HFF-Myc (cell line): ENCODE results near the gene ADAM29.
"Not testable (repeated sequence)": the region's sequence is repeated elsewhere in the genome, so short reads cannot be mapped to it uniquely, and the experiment has no call there.

Source experiments
- DNase-seq: peaks from one replicate; pipeline ENCODE4 v3.0.0-alpha.2; 2011; ENCODE audit warnings: low read depth; ENCODE audit errors: extremely low read depth
- H3K4me3 ChIP-seq: replicated peaks from 2 replicates; pipeline ENCODE4 v1.5.1; 2011; ENCODE audit warnings: low read depth, mild to moderate bottlenecking, control low read depth, low read length
- TF ChIP-seq, protein P1 (sequence below): IDR thresholded peaks from 2 replicates; pipeline ENCODE4 v1.5.1; 2012; ENCODE audit warnings: mild to moderate bottlenecking, low read depth, low read length, control low read depth; ENCODE audit errors: missing control alignments

ADAM29 gene

DNA sequence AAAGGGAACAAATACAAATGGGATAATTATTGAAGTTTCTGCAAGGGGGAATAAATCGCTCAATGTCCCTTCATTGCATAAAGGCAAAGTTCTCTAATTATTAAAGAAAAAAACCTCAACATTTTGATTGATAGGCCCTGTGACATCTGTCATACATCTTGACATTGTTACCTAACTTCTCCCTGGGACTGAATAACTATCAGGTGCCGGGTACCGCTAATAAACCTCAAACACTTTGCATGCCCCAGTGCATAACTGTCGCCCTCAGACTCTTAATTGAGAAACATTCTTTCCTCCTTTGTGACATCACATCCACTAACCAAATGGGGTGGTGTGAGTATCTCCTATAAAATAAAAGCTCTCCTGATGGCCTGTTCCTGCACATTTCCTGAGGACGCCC, at the start of gene ADAM29:
Gene ADAM29 (plus strand): TSS at position 301 of the 400 bp plus-strand sequence. CDS start 57,168 bp downstream, outside the sequence.
- no peak for DNase-seq
- TF ChIP-seq, protein P1, sequence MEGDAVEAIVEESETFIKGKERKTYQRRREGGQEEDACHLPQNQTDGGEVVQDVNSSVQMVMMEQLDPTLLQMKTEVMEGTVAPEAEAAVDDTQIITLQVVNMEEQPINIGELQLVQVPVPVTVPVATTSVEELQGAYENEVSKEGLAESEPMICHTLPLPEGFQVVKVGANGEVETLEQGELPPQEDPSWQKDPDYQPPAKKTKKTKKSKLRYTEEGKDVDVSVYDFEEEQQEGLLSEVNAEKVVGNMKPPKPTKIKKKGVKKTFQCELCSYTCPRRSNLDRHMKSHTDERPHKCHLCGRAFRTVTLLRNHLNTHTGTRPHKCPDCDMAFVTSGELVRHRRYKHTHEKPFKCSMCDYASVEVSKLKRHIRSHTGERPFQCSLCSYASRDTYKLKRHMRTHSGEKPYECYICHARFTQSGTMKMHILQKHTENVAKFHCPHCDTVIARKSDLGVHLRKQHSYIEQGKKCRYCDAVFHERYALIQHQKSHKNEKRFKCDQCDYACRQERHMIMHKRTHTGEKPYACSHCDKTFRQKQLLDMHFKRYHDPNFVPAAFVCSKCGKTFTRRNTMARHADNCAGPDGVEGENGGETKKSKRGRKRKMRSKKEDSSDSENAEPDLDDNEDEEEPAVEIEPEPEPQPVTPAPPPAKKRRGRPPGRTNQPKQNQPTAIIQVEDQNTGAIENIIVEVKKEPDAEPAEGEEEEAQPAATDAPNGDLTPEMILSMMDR: no peak
- no peak within 1 kb of the TSS for H3K4me3 ChIP-seq

DNA sequence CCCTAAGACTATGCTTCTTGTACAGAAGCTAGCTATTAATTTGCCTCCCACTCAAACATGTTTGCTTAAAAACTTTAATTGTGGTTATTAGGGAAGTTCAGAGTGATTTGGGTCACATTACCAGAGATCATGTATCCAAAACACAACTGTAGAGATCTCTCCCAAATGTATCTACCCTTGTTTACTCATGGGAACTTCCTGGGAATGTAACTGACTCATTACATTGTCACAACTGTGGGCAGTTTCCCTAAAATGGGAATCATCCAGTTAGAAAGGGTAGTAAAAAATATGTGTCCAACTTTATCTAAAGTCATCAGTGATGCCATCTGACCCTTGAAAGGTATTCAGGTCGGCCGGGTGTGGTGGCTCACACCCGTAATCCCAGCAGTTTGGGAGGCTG, 48.8 kb upstream of the ADAM29 start:
- DNase-seq: no peak
- TF ChIP-seq, protein P1: no peak

DNA sequence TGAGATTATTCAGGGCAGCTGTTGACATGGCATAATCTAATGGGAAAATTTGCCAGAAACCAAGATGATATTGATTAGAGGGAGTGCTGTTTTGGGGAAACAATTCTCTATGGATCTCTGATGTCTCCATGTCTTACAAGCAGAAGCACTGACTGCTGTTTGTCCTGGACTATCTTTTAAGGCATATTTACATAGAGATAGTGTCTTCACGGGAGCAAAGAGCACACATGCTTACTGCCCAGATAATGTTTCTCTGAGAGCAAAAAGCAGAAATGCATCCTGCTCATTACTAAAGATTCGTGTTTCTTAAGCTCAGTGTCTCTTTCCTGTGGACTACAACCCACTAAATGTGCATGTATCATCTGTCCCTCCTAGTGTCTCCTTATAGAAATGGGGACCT, 47.8 kb upstream of the ADAM29 start:
- TF ChIP-seq, protein P1: no peak
- no peak for DNase-seq
- no peak overlapping the region for H3K4me3 ChIP-seq

More for the DNA sequence above, 48.8 kb upstream of the ADAM29 start:
- no peak overlapping the region for H3K4me3 ChIP-seq

DNA sequence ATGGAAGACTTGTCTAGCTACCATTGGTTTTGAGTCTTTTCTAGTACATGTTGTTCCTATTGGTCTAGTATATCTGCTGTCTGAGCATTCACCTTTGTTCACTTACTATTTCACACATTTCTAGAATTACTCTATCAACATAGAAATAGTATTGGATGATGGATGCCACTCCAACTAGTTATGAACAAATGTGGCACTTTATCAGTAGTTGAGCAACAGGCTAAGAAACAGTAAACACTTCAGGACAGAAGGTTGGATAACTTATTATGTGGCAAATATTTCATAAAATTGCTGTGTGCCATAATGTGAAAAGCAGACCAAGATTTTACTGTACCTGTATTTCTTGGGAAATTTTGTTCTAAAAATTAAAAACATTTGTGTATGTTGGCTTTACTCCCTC, 46.8 kb upstream of the ADAM29 start:
- TF ChIP-seq, protein P1: no peak
- H3K4me3 ChIP-seq: no peak overlapping the region
- no peak for DNase-seq

DNA sequence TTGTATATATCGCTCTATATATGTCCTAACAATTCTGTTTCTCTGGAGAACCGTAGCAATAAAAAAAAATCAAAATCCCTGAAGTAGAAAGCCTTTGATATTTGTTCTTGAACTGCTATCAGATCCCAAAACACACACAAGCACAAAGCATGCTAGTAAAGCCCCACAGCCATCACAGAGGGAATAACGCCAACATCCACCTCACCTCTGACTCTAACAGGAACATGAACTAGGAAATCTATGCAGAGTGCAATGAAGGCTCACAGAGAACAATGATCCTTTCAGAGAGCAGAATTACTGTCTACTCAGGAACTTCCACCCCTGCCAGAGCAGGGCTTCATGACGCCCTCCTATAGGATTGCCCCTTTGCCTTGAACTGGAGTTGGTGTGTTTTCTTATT, 45.0 kb upstream of the ADAM29 start:
- DNase-seq: not testable (repeated sequence)

DNA sequence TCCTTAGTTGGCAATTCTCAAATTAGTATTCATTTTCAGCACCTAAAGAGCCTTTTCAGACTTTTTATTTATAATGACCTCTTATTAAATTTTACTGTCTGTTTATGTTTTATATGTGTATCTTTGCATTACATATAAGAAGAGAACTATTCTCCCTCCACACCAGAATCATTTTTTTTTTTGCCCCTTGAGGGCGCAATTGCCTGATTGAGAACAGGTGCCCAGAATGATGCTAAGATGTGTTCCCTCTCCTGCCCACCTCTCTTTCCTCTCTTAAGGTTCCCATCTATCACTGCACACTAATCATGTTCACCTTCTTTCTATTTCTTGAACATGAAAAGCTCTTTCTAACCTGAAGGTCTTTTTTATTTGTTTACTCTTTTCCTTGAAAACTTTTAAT, 44.2 kb upstream of the ADAM29 start:
- TF ChIP-seq, protein P1: no peak
- DNase-seq: no peak
- H3K4me3 ChIP-seq: no peak overlapping the region

More for the DNA sequence above, 45.0 kb upstream of the ADAM29 start:
- not testable (repeated sequence) for H3K4me3 ChIP-seq

DNA sequence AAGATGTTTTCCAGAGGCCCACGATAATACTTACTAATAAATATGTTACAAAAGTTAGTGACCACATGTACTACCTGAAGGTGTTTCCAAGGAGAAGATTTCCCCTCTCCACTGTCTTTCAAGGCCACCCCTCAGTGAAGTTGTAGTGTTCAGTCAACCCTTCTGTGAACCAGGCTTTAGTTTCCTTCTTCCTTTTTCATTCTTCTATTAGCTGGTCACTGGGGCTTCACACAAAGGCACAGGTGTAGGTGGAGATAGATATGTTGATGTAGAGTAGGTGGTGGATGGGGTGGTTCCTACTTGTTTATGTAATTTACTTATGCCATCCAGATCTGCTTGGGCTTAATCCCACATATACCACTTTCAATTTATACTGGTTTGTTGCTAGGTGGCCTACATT, 43.3 kb upstream of the ADAM29 start:
- no peak for DNase-seq
- no peak overlapping the region for H3K4me3 ChIP-seq
- TF ChIP-seq, protein P1: no peak
